DND-41 (cell line): ENCODE data around the gene TBC1D22A.

Experiments used
- ATAC-seq: fragments of 200-7000 bp; cut with Tn5 transposase; 3 replicates; pipeline ENCODE4 v1.9.1; 2021; ENCODE audit warnings: low read depth; ENCODE audit not compliant: insufficient read depth
- DNase-seq: peaks from one replicate; pipeline ENCODE4 v3.0.0-alpha.2; 2020
- H2AFZ ChIP-seq: 2 replicates; pipeline ENCODE4 v1.6.0; 2012; ENCODE audit warnings: low read depth, low read length
- H3K27ac ChIP-seq: 2 replicates; pipeline ENCODE4 v1.5.1; 2012; ENCODE audit warnings: low read length, inconsistent platforms
- H3K27me3 ChIP-seq: fragments of 200-600 bp; sonication (generic); 2 replicates; pipeline ENCODE4 v1.6.0; 2012; ENCODE audit warnings: low read length, mild to moderate bottlenecking, inconsistent platforms; ENCODE audit not compliant: insufficient read depth, poor library complexity
- H3K36me3 ChIP-seq: 2 replicates; pipeline ENCODE4 v1.5.1; 2012; ENCODE audit warnings: low read length, inconsistent platforms; ENCODE audit not compliant: insufficient read depth
- H3K4me1 ChIP-seq: 2 replicates; pipeline ENCODE4 v1.5.1; 2012; ENCODE audit warnings: mild to moderate bottlenecking, low read length; ENCODE audit not compliant: insufficient read depth
- H3K4me2 ChIP-seq: 2 replicates; pipeline ENCODE4 v1.6.0; 2012; ENCODE audit warnings: mild to moderate bottlenecking, moderate library complexity, low read length, inconsistent platforms; ENCODE audit not compliant: insufficient read depth
- H3K4me3 ChIP-seq, 2 experiments: fragments of 200-600 bp in 1 of 2; shearing (Covaris generic) in 1 of 2; 2 replicates each; pipeline ENCODE4 v1.5.1; 2012 to 2016; ENCODE audit warnings: inconsistent platforms in 2 of 2, low read length in 2 of 2, mild to moderate bottlenecking in 2 of 2, low read depth in 1 of 2, moderate library complexity in 1 of 2
- H3K79me2 ChIP-seq: 2 replicates; pipeline ENCODE4 v1.6.0; 2012; ENCODE audit warnings: low read length, inconsistent platforms; ENCODE audit not compliant: insufficient read depth
- H3K9ac ChIP-seq: 2 replicates; pipeline ENCODE4 v1.6.0; 2012; ENCODE audit warnings: low read depth, mild to moderate bottlenecking, inconsistent platforms, low read length, moderate library complexity
- H3K9me3 ChIP-seq: 2 replicates; pipeline ENCODE4 v1.5.1; 2012; ENCODE audit warnings: low read length, moderate library complexity, mild to moderate bottlenecking, inconsistent platforms; ENCODE audit not compliant: insufficient read depth, severe bottlenecking
- H4K20me1 ChIP-seq: 2 replicates; pipeline ENCODE4 v1.6.0; 2012; ENCODE audit warnings: low read length; ENCODE audit not compliant: insufficient read depth
- CTCF ChIP-seq: IDR thresholded peaks from 2 replicates; pipeline ENCODE4 v1.5.1; 2012; ENCODE audit warnings: borderline replicate concordance, low read length, moderate library complexity, mild to moderate bottlenecking; ENCODE audit not compliant: poor library complexity, severe bottlenecking; ENCODE audit errors: extremely low read depth
- EZH2 ChIP-seq: IDR thresholded peaks from 3 replicates; pipeline ENCODE4 v1.6.1; 2012; ENCODE audit warnings: borderline replicate concordance, low read depth, mild to moderate bottlenecking, moderate library complexity, low read length, inconsistent platforms; ENCODE audit not compliant: severe bottlenecking

The TBC1D22A gene

GRCh38 chr22:46966846-46967245, 204.4 kb downstream of the TBC1D22A start:
- H3K4me2 ChIP-seq = no peak overlapping the region
- DNase-seq (no peak), ATAC-seq (no peak)
- no peak overlapping the region for H2AFZ ChIP-seq
- no peaks in the 10 kb centered on the region for H3K27me3 ChIP-seq
- H3K4me3 ChIP-seq = no peak overlapping the region
- H3K4me1 ChIP-seq = no peaks in the 10 kb centered on the region
- peaks cover 36% of the 10 kb centered on the region for H4K20me1 ChIP-seq
- no peaks in the 10 kb centered on the region for H3K36me3 ChIP-seq
- no peak overlapping the region for H3K27ac ChIP-seq
- no peaks in the 10 kb centered on the region for H3K9me3 ChIP-seq
- TF ChIP-seq EZH2 (no peak), CTCF (no peak)
- no peak overlapping the region for H3K9ac ChIP-seq
- H3K79me2 ChIP-seq = peaks cover 3% of the 10 kb centered on the region

- H3K79me2 ChIP-seq = peaks cover 3% of the 10 kb centered on the region
- H4K20me1 ChIP-seq = peaks cover 32% of the 10 kb centered on the region
- H3K4me2 ChIP-seq = no peak overlapping the region
- DNase-seq (no peak), ATAC-seq (no peak)
- no peak overlapping the region for H2AFZ ChIP-seq
- H3K9ac ChIP-seq = no peak overlapping the region
- H3K9me3 ChIP-seq = no peaks in the 10 kb centered on the region
- no peaks in the 10 kb centered on the region for H3K36me3 ChIP-seq
- no peaks in the 10 kb centered on the region for H3K4me1 ChIP-seq
- H3K27ac ChIP-seq = no peak overlapping the region
- TF ChIP-seq EZH2 (no peak), CTCF (no peak)
- H3K27me3 ChIP-seq = no peaks in the 10 kb centered on the region
- no peak overlapping the region for H3K4me3 ChIP-seq
Observed at GRCh38 chr22:46967445-46968358, 205.3 kb downstream of the TBC1D22A start.

GRCh38 chr22:46968359-46968740, 205.9 kb downstream of the TBC1D22A start:
- Histone ChIP-seq H3K4me1 (no peaks in the 10 kb centered on the region), H3K27ac (no peak overlapping the region), H3K4me3 (no peak overlapping the region), H2AFZ (no peak overlapping the region), H4K20me1 (peaks cover 37% of the 10 kb centered on the region), H3K4me2 (no peak overlapping the region), H3K79me2 (peaks cover 3% of the 10 kb centered on the region), H3K36me3 (no peaks in the 10 kb centered on the region), H3K9me3 (no peaks in the 10 kb centered on the region), H3K9ac (no peak overlapping the region), H3K27me3 (no peaks in the 10 kb centered on the region)
- DNase-seq = no peak
- TF ChIP-seq EZH2 (no peak), CTCF (no peak)
- no peak for ATAC-seq
